Tibial nerve (tissue), 4 donors: Measurements from ENCODE around the gene LONP1. TPM values are rescaled to one million over a fixed set of nuclear protein-coding genes. Genes with fewer than 3 reads are reported as not detected.

ENCODE experiments used
- DNase-seq, 2 donors: peaks; one replicate each; pipeline ENCODE4 v3.0.0-alpha.2; 2019; ENCODE audit warnings: low spot score in 2 of 2
- H3K27ac ChIP-seq, 4 donors: fragments of 200-600 bp; sonication (generic) in 3 of 4; one replicate each; pipeline ENCODE4 v1.5.1; 2017 to 2019; ENCODE audit warnings: mild to moderate bottlenecking in 1 of 4
- H3K27me3 ChIP-seq, 2 donors: fragments of 200-600 bp; sonication (generic) in 1 of 2; one replicate each; pipeline versions ENCODE4 v1.5.1 to v1.6.0; 2017 to 2019
- H3K36me3 ChIP-seq, 3 donors: fragments of 200-600 bp; sonication (generic); one replicate each; pipeline ENCODE4 v1.5.1; 2018 to 2019
- H3K4me1 ChIP-seq, 4 donors: fragments of 200-600 bp; sonication (generic) in 3 of 4; one replicate each; pipeline ENCODE4 v1.5.1; 2017 to 2019
- H3K4me3 ChIP-seq, 4 donors: fragments of 200-600 bp; sonication (generic) in 3 of 4; one replicate each; pipeline ENCODE4 v1.5.1; 2017 to 2019; ENCODE audit warnings: mild to moderate bottlenecking in 1 of 4, moderate library complexity in 1 of 4
- H3K9me3 ChIP-seq, 4 donors: fragments of 200-600 bp; sonication (generic) in 3 of 4; one replicate each; pipeline ENCODE4 v1.5.1; 2017 to 2019
- CTCF ChIP-seq, 5 experiments: fragments of 200-600 bp in 3 of 5; fragments of 450-650 bp in 2 of 5; sonication (generic) in 3 of 5; IDR thresholded peaks; one replicate each; pipeline ENCODE4 v1.5.1; 2016 to 2019; ENCODE audit warnings: antibody characterized with exemption in 5 of 5, mild to moderate bottlenecking in 3 of 5, moderate library complexity in 2 of 5
- EP300 ChIP-seq, 2 donors: sonication (generic); formaldehyde crosslinking; IDR thresholded peaks; one replicate each; pipeline ENCODE4 v1.6.1; 2017; ENCODE audit warnings: antibody characterized with exemption in 2 of 2, mild to moderate bottlenecking in 1 of 2
- POLR2A ChIP-seq, 2 donors: fragments of 450-650 bp; IDR thresholded peaks; one replicate each; pipeline ENCODE4 v1.6.1; 2017; ENCODE audit warnings: antibody characterized with exemption in 2 of 2, mild to moderate bottlenecking in 2 of 2, moderate library complexity in 2 of 2
- WGBS, 2 donors: methylation state at CpG; one replicate each; pipeline ENCODE4 v1.1.5; 2018; 5-methylcytosine and 5-hydroxymethylcytosine counted together
- total RNA-seq, 4 donors: library from RNA; depleted of rRNA; stranded (reverse); fragments of >200 nt; gene quantifications; one replicate each; pipeline ENCODE4 v1.1.0, GENCODE V29; 2016

Gene LONP1
- total RNA-seq, 4 donors from 2014 or later, result 107 to 116 (median 110) TPM

DNA sequence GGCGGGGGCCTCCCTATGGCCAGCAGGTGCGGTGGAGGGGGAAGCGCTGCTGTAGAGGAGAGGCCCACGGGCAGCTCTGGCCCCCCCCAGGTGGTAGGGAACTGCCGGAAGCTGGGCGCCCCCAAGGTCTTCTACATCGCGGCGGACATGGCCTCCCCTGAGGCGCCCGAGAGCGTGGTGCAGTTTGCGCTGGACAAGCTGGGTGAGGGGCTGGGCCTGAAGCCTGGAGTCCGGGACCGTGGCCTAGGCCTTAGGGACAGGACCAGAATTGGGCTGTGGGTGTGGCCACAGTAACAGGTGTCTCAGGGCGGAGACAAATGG lies 33.7 kb downstream of the LONP1 start:
- H3K9me3 ChIP-seq, result no peaks in the 10 kb centered on the region
- peaks cover 0 to 38% (median 8%) of the 10 kb centered on the region in 4 donors for H3K4me1 ChIP-seq
- H3K27me3 ChIP-seq, result no peaks in the 10 kb centered on the region
- H3K36me3 ChIP-seq, result no peaks in the 10 kb centered on the region
- WGBS, 2 donors, result 26 to 43% methylated on average over 14 to 16 of the region's 16 CpGs
- peak overlapping the region; percentile 21 to 88 (median 76) for H3K27ac ChIP-seq
- no peak for DNase-seq
- TF ChIP-seq EP300 (IDR thresholded peaks at IDR 0.05) (no peak), CTCF (IDR thresholded peaks at IDR 0.05) (no peak), POLR2A (IDR thresholded peaks at IDR 0.05) (no peak)
- peak overlapping the region; percentile 48 to 63 (median 60) for H3K4me3 ChIP-seq

GRCh38 chr19:5684694-5685430 lies 35.1 kb downstream of the LONP1 start:
- Histone ChIP-seq H3K36me3 (no peaks in the 10 kb centered on the region), H3K4me1 (peaks cover 0 to 36% (median 5%) of the 10 kb centered on the region in 4 donors), H3K27ac (no peak overlapping the region), H3K9me3 (no peaks in the 10 kb centered on the region), H3K27me3 (no peaks in the 10 kb centered on the region), H3K4me3 (no peak overlapping the region)
- DNase-seq, result no peak
- TF ChIP-seq POLR2A (IDR thresholded peaks at IDR 0.05), result no peak
- no peak for TF ChIP-seq EP300 (IDR thresholded peaks at IDR 0.05)
- TF ChIP-seq CTCF (IDR thresholded peaks at IDR 0.05), result no peak
- WGBS, 2 donors, result 87 to 89% methylated on average over 13 to 22 of the region's 22 CpGs

DNA sequence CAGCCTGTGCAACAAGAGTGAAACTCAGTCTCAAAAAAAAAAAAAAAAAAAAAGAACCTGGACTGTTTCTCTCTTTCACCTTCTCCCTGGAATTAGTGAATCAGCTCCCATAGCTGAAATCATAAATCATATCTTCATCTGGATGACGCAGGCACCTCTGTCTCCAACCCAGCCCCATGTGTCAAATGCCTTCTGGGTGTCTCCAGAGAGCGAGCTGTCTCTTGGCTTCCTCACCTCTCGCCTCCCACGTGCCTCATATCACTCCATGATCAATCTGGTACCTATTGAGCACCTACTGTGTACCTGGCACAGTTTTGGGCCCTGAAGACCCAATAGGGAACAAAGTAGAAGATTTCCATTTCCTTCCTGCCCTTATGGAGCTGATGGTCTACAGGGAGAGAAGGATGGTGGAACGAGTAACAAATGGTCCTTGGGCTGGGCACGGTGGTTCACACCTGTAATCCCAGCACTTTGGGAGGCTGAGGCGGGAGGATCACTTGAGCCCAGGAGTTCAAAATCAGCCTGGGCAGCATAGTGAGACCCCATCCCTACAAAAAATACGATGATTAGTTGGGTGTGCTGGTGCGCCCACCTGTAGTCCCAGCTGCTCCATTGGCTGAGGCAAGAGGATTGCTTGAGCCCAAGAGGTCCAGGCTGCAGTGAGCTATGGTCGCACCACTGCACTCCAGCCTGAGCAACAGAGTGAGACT lies 36.6 kb downstream of the LONP1 start:
- TF ChIP-seq CTCF (IDR thresholded peaks at IDR 0.05) (no peak), POLR2A (IDR thresholded peaks at IDR 0.05) (no peak), EP300 (IDR thresholded peaks at IDR 0.05) (no peak)
- peaks cover 0 to 40% (median 11%) of the 10 kb centered on the region in 4 donors for H3K4me1 ChIP-seq
- DNase-seq, result no peak
- no peaks in the 10 kb centered on the region for H3K9me3 ChIP-seq
- 93 to 95% methylated on average over 10 of the region's 10 CpGs for WGBS, 2 donors
- H3K36me3 ChIP-seq, result peaks cover 0 to 5% (median 0%) of the 10 kb centered on the region in 3 donors
- H3K27me3 ChIP-seq, result no peaks in the 10 kb centered on the region
- H3K4me3 ChIP-seq, result no peak overlapping the region
- no peak overlapping the region for H3K27ac ChIP-seq

DNA sequence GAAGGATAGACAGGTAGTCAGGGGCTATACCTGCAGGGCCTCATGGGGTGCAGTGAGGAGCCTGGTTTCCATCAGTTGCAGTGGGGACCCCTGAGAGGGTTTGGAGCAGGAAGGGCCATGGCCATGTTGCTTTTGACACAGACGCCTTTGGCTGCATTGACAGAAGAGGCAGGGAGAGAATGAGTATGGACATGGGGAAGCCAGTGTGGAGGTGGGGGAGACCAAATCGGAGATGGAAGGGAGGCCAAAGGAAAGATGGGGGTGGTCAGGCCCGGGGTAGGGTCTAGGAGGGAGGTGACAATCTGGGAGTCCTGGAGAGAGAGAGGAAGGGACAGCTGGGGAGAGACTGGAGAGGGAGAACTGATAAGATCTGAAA lies 37.9 kb downstream of the LONP1 start:
- 85 to 91% methylated on average over 3 of the region's 3 CpGs for WGBS, 2 donors
- Histone ChIP-seq H3K27ac (no peak overlapping the region), H3K4me3 (no peak overlapping the region), H3K27me3 (no peaks in the 10 kb centered on the region), H3K36me3 (peaks cover 0 to 17% (median 0%) of the 10 kb centered on the region in 3 donors), H3K9me3 (no peaks in the 10 kb centered on the region), H3K4me1 (peaks cover 0 to 35% (median 8%) of the 10 kb centered on the region in 4 donors)
- no peak for DNase-seq
- no peak for TF ChIP-seq EP300 (IDR thresholded peaks at IDR 0.05)
- no peak for TF ChIP-seq POLR2A (IDR thresholded peaks at IDR 0.05)
- TF ChIP-seq CTCF (IDR thresholded peaks at IDR 0.05), result no peak
